Measurements from ENCODE around the gene FUT7.

DNA sequence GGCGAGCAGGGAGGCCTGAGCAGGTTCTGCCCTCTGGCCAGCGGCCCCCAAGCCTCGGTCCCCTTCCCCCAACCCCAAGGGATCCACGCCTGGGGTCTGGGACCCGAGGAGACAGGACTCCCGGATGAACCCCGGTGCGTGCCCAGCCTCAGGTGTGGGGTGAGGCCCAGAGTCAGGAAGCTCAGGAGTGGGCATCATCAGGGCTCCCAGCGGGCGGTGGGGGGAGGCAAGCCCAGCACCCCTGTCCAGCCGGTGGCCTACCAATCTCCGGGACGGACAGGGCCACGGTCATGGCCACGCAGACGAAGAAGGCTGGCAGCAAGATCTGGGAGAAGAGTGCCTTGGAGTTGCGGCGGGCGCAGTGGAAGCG, 18.3 kb downstream of the FUT7 start:
- no peak for TF ChIP-seq POLR2AphosphoS5 (IDR thresholded peaks at IDR 0.05; ENCODE audit: borderline replicate concordance, low read depth, low read length)
- no peak for TF ChIP-seq EZH2 (IDR thresholded peaks at IDR 0.05)
